Upper lobe of right lung (tissue), 1 donor: ENCODE measurements around the gene METTL17. TPM values are rescaled to one million over a fixed set of nuclear protein-coding genes. Genes with fewer than 3 reads are reported as not detected.
A peak's percentile ranks its signal among the peaks of the same experiment; 100 is the strongest.
"Not testable (repeated sequence)": the region's sequence is repeated elsewhere in the genome, so short reads cannot be mapped to it uniquely, and the experiment has no call there.

Source experiments
- ATAC-seq: fragments of 200-7000 bp; cut with Tn5 transposase; one replicate; pipeline ENCODE4 v1.9.1; 2020; ENCODE audit warnings: mild to moderate bottlenecking, moderate library complexity
- DNase-seq: peaks from one replicate; pipeline ENCODE4 v3.0.0-alpha.2; 2020
- H3K27ac ChIP-seq: fragments of 200-600 bp; one replicate; pipeline ENCODE4 v1.8.0; 2022
- H3K27me3 ChIP-seq: fragments of 200-600 bp; one replicate; pipeline ENCODE4 v1.8.0; 2022; ENCODE audit warnings: mild to moderate bottlenecking
- H3K36me3 ChIP-seq: fragments of 200-600 bp; one replicate; pipeline ENCODE4 v1.8.0; 2022
- H3K4me1 ChIP-seq: fragments of 200-600 bp; one replicate; pipeline ENCODE4 v1.8.0; 2022
- H3K4me3 ChIP-seq: fragments of 200-600 bp; one replicate; pipeline ENCODE4 v1.8.0; 2022; ENCODE audit warnings: mild to moderate bottlenecking
- H3K9me3 ChIP-seq: fragments of 200-600 bp; one replicate; pipeline ENCODE4 v1.8.0; 2022
- CTCF ChIP-seq: fragments of 200-600 bp; IDR thresholded peaks from one replicate; pipeline ENCODE4 v1.8.0; 2022; ENCODE audit warnings: antibody characterized with exemption
- intact Hi-C: fragments of 100-400 bp; cut with DNase I; formaldehyde crosslinking; loops from one replicate; pipeline ENCODE4 v1.11.0; 2022
- total RNA-seq: library from RNA; stranded (reverse); fragmentation: NEBNext Ultra II Directional; extraction: Animal tissue kit (Norgen Biotek cat#: 25700); gene quantifications from one replicate; pipeline ENCODE4 v1.2.1, GENCODE V29; 2021
- donor health status: DM: no; HTN: yes; CAD: no; lungs with severe emphysema.

METTL17 gene
- total RNA-seq, 1 donor from 2014 or later: 51.0 TPM

DNA sequence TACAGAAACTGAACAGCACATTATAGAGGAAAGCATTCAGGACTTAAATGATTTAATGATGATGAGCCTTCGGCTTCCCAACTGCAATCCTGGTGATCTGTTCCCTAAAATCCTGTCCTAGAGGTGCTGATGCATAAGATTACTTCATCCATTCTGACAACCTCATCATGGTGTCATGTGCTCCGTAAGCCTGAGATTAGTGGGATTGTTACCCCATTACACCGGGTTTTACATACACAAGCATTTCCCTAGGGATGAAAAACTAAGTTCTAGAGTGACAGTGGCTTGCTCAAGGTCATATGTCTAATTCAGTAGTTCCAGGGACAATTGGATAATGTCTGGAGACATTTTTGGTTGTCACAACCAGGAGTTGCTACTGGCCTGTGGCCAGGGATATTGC, 47.4 kb downstream of the METTL17 start:
- H3K27ac ChIP-seq: no peak overlapping the region
- no peaks in the 10 kb centered on the region for H3K9me3 ChIP-seq
- H3K27me3 ChIP-seq: no peaks in the 10 kb centered on the region
- intact Hi-C loops: no loop called here
- peaks cover 18% of the 10 kb centered on the region for H3K4me1 ChIP-seq
- no peak overlapping the region for H3K4me3 ChIP-seq
- no peak for TF ChIP-seq CTCF
- H3K36me3 ChIP-seq: no peaks in the 10 kb centered on the region
- no peak for ATAC-seq
- no peak for DNase-seq

DNA sequence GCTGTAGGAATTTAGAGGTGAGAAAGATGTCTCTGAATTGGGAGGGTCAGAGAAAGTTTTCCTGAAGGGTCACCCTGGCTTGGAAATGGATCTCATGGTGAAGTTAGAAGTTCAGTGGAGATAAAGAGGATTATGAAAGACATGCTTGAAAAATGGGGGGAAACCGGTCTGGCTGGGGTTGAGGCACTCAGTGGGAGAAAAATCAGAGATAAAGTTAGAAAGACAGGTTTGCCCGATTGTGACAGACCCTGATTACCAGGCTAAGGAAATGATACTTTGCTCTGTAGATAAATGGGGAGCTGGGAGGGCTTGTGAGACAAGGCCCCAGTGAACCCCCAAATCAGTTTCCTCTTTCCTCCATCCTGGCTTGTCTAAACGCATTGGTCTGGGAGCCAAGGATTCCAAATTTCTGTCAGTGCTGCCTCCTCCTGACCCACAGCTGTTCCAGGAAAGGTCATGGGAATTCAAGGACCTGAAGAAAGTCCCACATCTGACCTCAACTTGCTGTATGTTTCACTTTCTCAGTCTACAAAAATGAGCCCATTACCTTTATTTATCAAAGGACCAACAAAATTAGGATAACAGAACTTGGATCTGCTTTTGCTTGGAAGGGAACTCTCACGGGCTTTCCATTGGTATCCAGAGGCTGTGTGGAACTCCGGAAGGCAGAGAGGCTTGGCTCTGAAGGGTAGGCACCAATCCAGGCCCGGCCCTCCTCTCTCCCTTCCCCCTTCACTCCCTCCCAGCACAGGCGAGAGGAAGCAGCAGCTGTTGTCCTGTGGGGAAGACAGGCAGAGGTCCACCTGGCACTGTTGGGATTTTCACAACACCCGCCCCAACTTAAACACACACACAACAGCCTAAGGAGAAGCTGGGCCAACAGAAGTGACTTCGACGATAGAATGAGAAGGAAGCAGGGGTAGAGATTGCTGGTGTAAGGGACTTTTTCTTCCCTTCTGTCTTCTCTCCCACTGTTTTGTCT, 49.0 kb downstream of the METTL17 start:
- Histone ChIP-seq H3K9me3 (no peaks in the 10 kb centered on the region), H3K27me3 (no peaks in the 10 kb centered on the region), H3K27ac (peak overlapping the region; percentile 64), H3K36me3 (no peaks in the 10 kb centered on the region), H3K4me1 (peaks cover 29% of the 10 kb centered on the region), H3K4me3 (no peak overlapping the region)
- intact Hi-C loops: no loop called here
- ATAC-seq (peak; percentile 83), DNase-seq (peak; percentile 75)
- no peak for TF ChIP-seq CTCF

GRCh38 chr14:21039585-21040369, 50.0 kb downstream of the METTL17 start:
- peak; percentile 58 for ATAC-seq
- peak; percentile 69 for TF ChIP-seq CTCF
- Histone ChIP-seq H3K36me3 (no peaks in the 10 kb centered on the region), H3K27ac (peak overlapping the region; percentile 64), H3K9me3 (no peaks in the 10 kb centered on the region), H3K4me3 (no peak overlapping the region), H3K27me3 (no peaks in the 10 kb centered on the region), H3K4me1 (peaks cover 30% of the 10 kb centered on the region)
- intact Hi-C loops: no loop called here
- DNase-seq: no peak

DNA sequence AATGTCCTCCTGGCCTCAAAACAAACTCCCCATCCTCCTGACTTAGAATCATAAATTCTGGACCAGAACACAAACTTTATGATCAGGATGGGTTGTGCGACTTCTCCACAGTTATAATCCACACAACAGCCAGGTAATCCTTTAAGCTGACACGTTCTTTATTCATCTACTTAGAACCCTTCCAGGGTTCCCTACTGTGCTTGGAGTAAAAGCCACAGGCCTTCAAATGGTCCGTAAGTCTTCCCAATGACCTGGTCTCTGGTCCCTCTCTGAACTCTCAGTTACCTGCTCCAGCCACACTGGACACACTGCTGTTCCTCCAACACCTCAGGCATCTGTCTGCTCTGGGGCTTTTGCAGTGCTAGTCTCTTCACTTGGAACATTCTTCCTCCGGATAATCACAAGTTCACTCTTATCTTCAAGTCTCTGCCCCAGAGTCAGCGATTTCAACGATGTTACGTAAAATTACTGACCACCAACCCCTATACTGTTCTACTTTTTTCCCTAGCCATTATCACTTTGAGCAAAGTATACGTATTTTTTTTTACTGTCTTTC, 50.7 kb downstream of the METTL17 start:
- ATAC-seq: no peak

DNA sequence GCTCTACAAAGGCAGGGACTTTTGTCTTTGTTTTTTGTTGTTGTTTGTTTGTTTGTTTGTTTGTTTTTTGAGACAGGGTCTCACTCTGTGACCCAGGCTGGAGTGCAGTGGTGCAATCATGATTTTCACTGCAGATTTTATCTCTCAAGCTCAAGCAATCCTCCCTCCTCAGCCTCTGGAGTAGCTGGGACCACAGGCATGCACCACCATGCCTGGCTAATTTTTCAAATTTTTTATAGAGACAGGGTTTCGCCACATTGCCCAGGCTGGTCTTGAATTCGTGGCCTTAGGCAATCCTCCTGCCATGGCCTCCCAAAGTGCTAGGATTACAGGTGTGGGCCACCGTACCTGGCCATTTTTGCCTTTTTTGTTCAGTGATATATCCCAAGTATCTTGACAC, 51.2 kb downstream of the METTL17 start:
- H3K9me3 ChIP-seq, H3K27ac ChIP-seq, H3K4me3 ChIP-seq, DNase-seq, ATAC-seq, H3K36me3 ChIP-seq, intact Hi-C loops, H3K27me3 ChIP-seq: not testable (repeated sequence)
- H3K4me1 ChIP-seq: peaks cover 30% of the 10 kb centered on the region

More for the DNA sequence above, 50.7 kb downstream of the METTL17 start:
- no peak for DNase-seq
- Histone ChIP-seq H3K36me3 (no peaks in the 10 kb centered on the region), H3K4me1 (peaks cover 30% of the 10 kb centered on the region), H3K4me3 (no peak overlapping the region), H3K27ac (no peak overlapping the region), H3K9me3 (no peaks in the 10 kb centered on the region), H3K27me3 (no peaks in the 10 kb centered on the region)
- no peak for TF ChIP-seq CTCF
- intact Hi-C loops: no loop called here
